ENCODE results near the gene LATS2. TPM values are rescaled to one million over a fixed set of nuclear protein-coding genes. Genes with fewer than 3 reads are reported as not detected.

The LATS2 gene
- total RNA-seq, 3 donors from 2014 or later (not counting 1 experiment from before 2014, with no cell fraction given): 28.8 to 34.8 (median 29.0) TPM

DNA sequence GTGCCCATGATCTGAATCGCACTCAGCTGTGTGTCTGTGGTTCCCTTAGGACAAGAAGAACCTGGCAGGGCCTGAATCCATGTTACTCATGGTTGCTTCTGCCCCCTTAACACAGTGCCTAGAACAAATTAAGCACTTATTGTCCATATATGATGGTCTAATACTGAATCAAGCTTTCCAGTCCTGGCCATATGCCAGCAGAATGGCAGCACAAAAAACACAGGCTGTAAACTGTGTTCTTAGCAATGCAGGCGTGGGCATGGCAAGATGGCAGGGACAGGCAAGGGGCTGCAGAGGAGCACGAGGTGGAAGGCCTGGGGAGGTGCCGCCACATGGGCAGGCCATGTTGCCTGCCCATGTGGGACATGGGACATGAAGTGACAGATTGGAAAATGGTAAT, 68.2 kb downstream of the LATS2 start:
- WGBS (ENCODE audit: insufficient coverage): 97% methylated on average over 4 of the region's 4 CpGs
- H3K4me1 ChIP-seq (ENCODE audit: control insufficient read depth, insufficient read depth, low read length): no peaks in the 10 kb centered on the region
- Mint-ChIP-seq H3K4me1 (peaks cover 38 to 39% of the 10 kb centered on the region in 2 donors), H3K27me3 (ENCODE audit: low read depth in 2 of 2) (no peaks in the 10 kb centered on the region), H3K27ac (peak overlapping the region in 1 of 2 donors; percentile 49), H3K9me3 (no peaks in the 10 kb centered on the region), H3K4me3 (no peak overlapping the region), H3K36me3 (no peaks in the 10 kb centered on the region)
- no peak overlapping the region for H3K4me3 ChIP-seq (ENCODE audit: low read length)
- H3K9me3 ChIP-seq (ENCODE audit: control insufficient read depth, insufficient read depth, low read length): no peaks in the 10 kb centered on the region
- DNase-seq: no peak
- no peaks in the 10 kb centered on the region for H3K27me3 ChIP-seq (ENCODE audit: control insufficient read depth, insufficient read depth, low read length)
- no peak overlapping the region for H3K27ac ChIP-seq (ENCODE audit: low read length)
- ATAC-seq: no peak
- TF ChIP-seq CTCF (IDR thresholded peaks at IDR 0.05): no peak
- peaks cover 15% of the 10 kb centered on the region for H3K36me3 ChIP-seq (ENCODE audit: control insufficient read depth, insufficient read depth, low read length)
- intact Hi-C loops (cut with micrococcal nuclease): no loop called here

DNA sequence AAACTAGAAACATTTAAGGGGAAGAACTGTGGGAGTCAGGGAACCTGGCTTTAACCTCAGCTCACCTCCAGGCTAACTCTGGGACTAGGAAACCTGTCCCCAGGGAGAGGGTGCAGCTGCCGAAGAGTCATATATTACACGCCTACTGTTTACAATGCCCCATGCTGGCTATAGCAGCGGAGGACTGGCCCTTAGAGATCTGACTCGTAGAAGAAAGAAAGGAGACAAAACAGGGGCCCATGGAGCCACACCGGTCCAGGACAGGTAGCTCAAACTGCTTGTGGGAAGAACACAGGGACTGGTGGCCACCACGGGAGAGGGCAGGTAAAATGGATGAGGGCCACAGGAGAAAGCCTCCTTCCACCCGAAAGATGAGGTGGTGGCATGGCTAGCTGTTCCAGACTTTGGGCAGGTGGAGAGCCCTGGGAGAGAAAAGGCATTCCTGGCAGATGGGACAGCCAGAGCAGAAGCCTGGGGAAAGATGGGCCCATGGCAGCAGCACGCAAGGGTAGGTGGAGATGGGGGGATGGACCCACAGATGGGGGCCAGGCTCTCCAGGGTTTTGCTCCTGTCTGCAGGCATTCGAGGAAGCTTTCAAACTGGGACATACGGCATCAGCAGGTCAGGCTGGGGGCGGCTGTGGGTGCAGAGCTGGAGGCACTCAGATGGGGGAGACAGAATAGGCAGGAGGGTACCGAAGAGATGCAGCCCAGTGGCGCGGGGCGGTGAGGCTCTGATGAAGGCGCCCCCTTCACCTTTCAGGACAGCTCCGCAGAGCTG, 69.5 kb downstream of the LATS2 start:
- H3K27me3 ChIP-seq (ENCODE audit: control insufficient read depth, insufficient read depth, low read length): no peaks in the 10 kb centered on the region
- H3K27ac Mint-ChIP-seq: peak overlapping the region in 1 of 2 donors; percentile 58
- H3K4me3 ChIP-seq (ENCODE audit: low read length): no peak overlapping the region
- H3K27me3 Mint-ChIP-seq (ENCODE audit: low read depth in 2 of 2): no peaks in the 10 kb centered on the region
- no peaks in the 10 kb centered on the region for H3K4me1 ChIP-seq (ENCODE audit: control insufficient read depth, insufficient read depth, low read length)
- H3K4me1 Mint-ChIP-seq: peaks cover 31 to 39% of the 10 kb centered on the region in 2 donors
- H3K9me3 Mint-ChIP-seq: no peaks in the 10 kb centered on the region
- TF ChIP-seq CTCF (IDR thresholded peaks at IDR 0.05): no peak
- no peak overlapping the region for H3K27ac ChIP-seq (ENCODE audit: low read length)
- H3K4me3 Mint-ChIP-seq: no peak overlapping the region
- 95% methylated on average over 16 of the region's 17 CpGs for WGBS (ENCODE audit: insufficient coverage)
- no peaks in the 10 kb centered on the region for H3K36me3 Mint-ChIP-seq
- DNase-seq: no peak
- no peaks in the 10 kb centered on the region for H3K9me3 ChIP-seq (ENCODE audit: control insufficient read depth, insufficient read depth, low read length)
- intact Hi-C loops (cut with micrococcal nuclease): no loop called here
- peaks cover 23% of the 10 kb centered on the region for H3K36me3 ChIP-seq (ENCODE audit: control insufficient read depth, insufficient read depth, low read length)
- ATAC-seq: no peak

DNA sequence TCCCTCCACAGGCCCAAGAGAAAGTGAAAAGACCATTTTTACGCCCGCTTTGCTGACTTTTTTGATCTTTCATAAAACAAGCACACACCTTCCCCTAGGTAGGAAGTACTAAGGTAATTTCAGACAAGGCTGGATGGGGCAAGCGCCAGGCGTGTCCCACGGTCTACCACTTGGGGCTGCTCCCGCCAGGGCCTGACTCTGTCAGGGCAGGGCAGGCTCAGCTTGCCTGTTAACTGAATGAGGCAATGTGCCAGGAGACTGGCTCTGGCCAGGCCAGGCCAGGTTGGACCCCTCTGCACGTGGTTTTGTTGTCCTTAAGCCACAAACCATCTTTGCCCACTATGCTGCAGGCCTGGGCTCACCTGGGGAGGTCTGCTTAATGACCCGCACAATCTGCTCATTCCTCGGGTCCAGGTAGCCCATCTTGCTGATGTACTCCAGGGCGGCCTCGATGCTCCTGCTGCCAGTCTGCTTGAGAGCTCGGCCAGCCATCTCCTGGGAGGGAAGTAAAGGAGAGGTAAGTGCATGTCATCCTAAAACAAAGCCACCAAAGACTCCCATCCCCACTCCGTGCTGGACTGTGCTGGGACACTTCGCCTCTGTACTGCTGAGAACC, 70.4 kb downstream of the LATS2 start:
- no peak for TF ChIP-seq CTCF (IDR thresholded peaks at IDR 0.05)
- H3K4me3 ChIP-seq (ENCODE audit: low read length): no peak overlapping the region
- peaks cover 35 to 37% of the 10 kb centered on the region in 2 donors for H3K4me1 Mint-ChIP-seq
- H3K9me3 ChIP-seq (ENCODE audit: control insufficient read depth, insufficient read depth, low read length): no peaks in the 10 kb centered on the region
- intact Hi-C loops (cut with micrococcal nuclease): no loop called here
- ATAC-seq (no peak), DNase-seq (no peak)
- H3K27me3 ChIP-seq (ENCODE audit: control insufficient read depth, insufficient read depth, low read length): no peaks in the 10 kb centered on the region
- H3K27ac Mint-ChIP-seq: peak overlapping the region in 1 of 2 donors; percentile 58
- H3K36me3 Mint-ChIP-seq: no peaks in the 10 kb centered on the region
- no peaks in the 10 kb centered on the region for H3K9me3 Mint-ChIP-seq
- H3K4me1 ChIP-seq (ENCODE audit: control insufficient read depth, insufficient read depth, low read length): no peaks in the 10 kb centered on the region
- H3K36me3 ChIP-seq (ENCODE audit: control insufficient read depth, insufficient read depth, low read length): peaks cover 23% of the 10 kb centered on the region
- H3K27me3 Mint-ChIP-seq (ENCODE audit: low read depth in 2 of 2): no peaks in the 10 kb centered on the region
- no peak overlapping the region for H3K4me3 Mint-ChIP-seq
- H3K27ac ChIP-seq (ENCODE audit: low read length): no peak overlapping the region
- WGBS (ENCODE audit: insufficient coverage): 88% methylated on average over 9 of the region's 14 CpGs
